GM18502 (cell line): ENCODE measurements around the gene RBBP8.

Source experiments
- ATAC-seq: cut with Tn5 transposase; IDR thresholded peaks from one replicate; pipeline ENCODE4 v1.9.1; 2021; ENCODE audit warnings: mild to moderate bottlenecking; ENCODE audit not compliant: unreplicated experiment, poor library complexity

Gene RBBP8

DNA sequence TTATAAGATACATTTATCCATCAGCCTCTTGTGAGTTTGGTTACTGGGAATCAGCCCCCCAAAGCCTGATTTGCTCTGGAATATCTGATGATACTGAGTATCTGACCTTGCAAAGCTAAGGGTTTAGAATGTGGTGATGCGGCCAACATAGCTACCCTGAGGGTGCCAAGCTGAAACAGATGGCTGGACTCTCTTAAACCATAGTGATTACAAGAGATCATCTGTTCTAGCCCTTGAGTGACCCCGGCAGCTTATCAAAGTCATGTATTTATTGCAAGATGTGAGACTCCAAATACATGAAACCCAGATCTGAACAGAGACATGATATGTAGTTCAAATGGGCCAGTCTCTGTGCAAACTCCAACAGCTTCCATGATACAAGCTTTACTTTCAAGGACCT lies 124.0 kb downstream of the RBBP8 start:
- no peak for ATAC-seq

DNA sequence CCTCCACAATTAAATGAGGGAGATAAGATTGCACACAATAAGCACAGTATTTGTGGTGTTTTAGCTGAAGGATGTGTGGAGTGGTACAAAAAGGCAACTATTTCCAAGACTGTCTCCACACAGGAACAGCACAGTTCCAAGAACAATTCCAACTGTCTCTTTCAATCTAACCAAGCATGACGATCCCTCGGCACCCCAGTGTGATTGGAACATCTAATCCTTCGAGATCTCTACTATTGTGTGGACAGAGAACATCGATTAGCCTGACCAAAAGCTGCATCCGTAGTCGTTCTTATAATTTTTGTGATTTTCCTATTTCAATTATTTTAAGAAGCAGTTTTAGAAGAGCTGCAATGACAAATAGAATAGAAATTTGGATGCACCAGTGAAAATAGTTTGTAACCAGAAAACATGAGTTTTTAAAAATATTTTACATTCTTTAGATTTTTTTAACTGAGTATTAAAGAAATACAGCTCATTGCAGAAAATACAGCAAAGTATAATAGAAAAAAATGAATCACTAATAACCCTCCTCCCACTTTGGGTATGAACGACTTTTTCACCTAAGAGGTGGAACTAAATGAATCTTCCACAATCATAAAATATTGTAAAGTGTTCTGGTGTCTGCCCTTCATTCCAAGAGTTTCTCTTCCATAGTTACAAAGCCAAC lies 125.8 kb downstream of the RBBP8 start:
- ATAC-seq, result no peak

- no peak for ATAC-seq
Observed at GRCh38 chr18:23059541-23060465, 126.7 kb downstream of the RBBP8 start.

DNA sequence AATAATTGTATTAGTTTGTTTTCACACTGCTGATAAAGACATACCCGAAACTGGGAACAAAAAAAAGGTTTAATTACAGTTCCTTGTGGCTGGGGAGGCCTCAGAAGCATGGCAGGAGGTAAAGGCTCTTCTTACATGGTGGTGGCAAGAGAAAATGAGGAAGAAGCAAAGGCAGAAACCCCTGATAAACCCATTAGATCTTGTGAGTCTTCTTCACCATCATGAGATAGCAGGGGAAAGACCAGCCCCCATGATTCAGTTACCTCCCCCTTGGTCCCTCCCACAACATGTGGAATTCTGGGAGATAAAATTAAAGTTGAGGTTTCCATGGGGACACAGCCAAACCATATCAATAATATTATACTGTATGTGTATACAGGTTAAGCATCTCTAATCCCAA lies 128.9 kb downstream of the RBBP8 start:
- no peak for ATAC-seq

DNA sequence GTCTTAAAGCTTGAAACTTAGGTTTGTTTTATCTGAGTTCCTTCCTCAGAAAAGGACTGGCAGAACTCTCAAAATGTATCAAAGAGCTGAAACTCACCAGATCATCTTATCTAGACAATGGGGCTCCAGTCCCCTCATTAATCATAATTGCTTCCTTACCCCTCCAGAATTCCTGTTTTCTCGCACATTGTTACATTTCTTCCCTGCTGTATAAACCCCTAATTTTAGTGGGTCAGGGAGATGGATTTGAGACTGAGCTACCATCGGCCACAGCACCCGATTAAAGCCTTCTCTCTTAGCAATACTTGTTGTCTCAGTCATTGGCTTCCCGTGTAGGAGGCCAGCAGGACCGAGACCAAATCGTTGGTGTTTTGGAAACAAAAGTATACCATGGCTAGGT lies 130.4 kb downstream of the RBBP8 start:
- ATAC-seq, result no peak

DNA sequence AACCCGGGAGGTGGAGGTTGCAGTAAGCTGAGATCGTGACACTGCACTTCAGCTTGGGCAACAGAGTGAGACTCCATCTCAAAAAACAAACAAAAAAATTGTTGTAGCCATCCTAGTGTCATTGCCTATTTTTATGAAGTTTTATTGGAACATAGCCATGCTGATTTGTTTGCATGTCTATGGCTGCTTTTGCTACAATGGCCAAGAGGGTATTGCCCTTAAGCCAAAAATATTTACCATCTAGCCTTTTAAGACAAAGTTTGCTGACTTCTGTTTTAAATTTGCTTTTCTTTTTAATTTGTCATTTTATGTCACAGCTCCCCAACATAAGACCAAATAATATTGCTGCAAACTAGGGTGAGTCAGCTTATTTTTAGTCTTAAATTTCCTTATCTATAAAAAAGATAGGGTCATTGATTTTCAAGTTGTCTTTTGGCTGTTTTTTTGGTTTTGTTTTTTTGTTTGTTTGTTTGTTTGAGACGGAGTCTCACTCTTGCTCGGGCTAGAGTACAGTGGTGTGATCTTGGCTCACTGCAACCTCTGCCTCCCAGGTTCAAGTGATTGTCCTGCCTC lies 132.2 kb downstream of the RBBP8 start:
- no peak for ATAC-seq

DNA sequence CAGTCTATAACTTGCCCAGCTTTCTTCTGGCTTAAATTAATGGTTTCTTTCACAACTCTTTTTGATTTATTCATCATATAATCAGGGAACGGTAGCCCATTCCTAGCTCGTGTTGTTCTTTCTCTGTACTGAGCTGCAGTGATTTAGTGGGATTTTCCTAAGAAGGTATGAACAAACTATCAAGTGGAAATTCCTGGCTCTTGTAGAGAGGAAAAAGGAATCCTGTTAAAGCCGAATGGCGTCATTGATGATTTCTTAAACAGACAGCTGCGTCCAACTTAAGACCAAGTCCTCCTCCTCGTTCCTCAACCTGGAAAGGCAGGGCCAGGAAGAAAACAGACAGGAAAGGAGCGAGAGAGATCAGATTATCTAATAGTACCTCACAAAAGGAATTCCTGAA lies 132.9 kb downstream of the RBBP8 start:
- ATAC-seq, result no peak

- ATAC-seq, result no peak
Observed at GRCh38 chr18:23066504-23067039, 133.4 kb downstream of the RBBP8 start.

- no peak for ATAC-seq
Observed at GRCh38 chr18:23067236-23067635, 134.1 kb downstream of the RBBP8 start.

DNA sequence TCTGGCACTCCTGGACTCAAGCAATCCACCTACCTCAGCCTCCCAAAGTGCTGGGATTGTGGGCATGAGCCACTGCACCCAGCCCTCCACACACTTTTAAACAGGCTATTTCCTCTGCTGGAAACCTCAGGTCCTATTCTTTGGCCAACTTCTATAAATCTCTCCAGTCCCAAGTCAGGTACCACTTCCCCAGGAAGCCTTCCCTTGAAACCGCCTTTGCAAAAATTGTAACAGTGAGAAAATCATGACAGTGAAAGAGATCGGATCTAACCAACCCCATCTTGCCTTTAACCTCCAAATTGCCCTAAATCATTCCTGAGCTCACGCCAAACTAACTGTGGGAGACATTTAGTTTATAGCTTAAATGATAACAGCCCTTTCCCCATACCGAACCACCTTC lies 134.9 kb downstream of the RBBP8 start:
- ATAC-seq, result no peak

GRCh38 chr18:23068570-23069310 lies 135.6 kb downstream of the RBBP8 start:
- no peak for ATAC-seq

GRCh38 chr18:23069481-23069880 lies 136.4 kb downstream of the RBBP8 start:
- ATAC-seq, result no peak

GRCh38 chr18:23069898-23070297 lies 136.8 kb downstream of the RBBP8 start:
- no peak for ATAC-seq

GRCh38 chr18:23071285-23071684 lies 138.2 kb downstream of the RBBP8 start:
- peak; percentile 100 for ATAC-seq

DNA sequence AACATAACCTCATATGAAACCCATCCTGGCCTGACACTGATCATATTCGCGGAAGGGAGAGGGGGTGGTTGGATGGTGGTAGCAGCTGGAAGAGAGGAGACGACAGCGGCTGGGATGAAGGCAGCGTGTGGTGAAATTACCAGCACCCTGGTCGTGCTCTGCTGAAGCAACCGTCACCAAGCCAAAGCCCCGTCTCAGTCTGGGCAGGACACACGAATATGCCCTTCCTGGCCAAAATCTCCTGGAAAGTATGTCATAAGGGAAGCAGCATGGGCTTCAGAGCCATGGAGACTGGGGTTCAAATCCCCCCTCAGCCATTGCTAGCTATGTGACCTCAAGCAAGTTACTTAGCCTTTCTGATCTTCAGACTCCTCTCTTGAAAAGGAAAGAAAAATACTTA lies 139.0 kb downstream of the RBBP8 start:
- ATAC-seq, result no peak

GRCh38 chr18:23073996-23074606 lies 141.0 kb downstream of the RBBP8 start:
- ATAC-seq, result no peak
